Colonic mucosa (tissue), 4 donors: ENCODE results near the gene MBD6. TPM values are rescaled to one million over a fixed set of nuclear protein-coding genes. Genes with fewer than 3 reads are reported as not detected.

ENCODE experiments used
- DNase-seq: peaks from one replicate; pipeline ENCODE4 v3.0.0-alpha.2; 2020
- H3K27ac ChIP-seq: fragments of 200-600 bp; one replicate; pipeline ENCODE4 v1.8.0; 2021
- H3K27me3 ChIP-seq: fragments of 200-600 bp; one replicate; pipeline ENCODE4 v1.8.0; 2021
- H3K36me3 ChIP-seq: fragments of 200-600 bp; one replicate; pipeline ENCODE4 v1.8.0; 2021
- H3K4me1 ChIP-seq: fragments of 200-600 bp; one replicate; pipeline ENCODE4 v1.8.0; 2021; ENCODE audit warnings: mild to moderate bottlenecking
- H3K4me3 ChIP-seq: fragments of 200-600 bp; one replicate; pipeline ENCODE4 v1.8.0; 2021
- H3K9ac ChIP-seq, 2 donors: one replicate each; pipeline ENCODE4 v1.7.0; 2013; ENCODE audit warnings: control low read depth in 2 of 2, low read depth in 2 of 2, low read length in 2 of 2
- H3K9me3 ChIP-seq: fragments of 200-600 bp; one replicate; pipeline ENCODE4 v1.8.0; 2021
- CTCF ChIP-seq: fragments of 200-600 bp; IDR thresholded peaks from one replicate; pipeline ENCODE4 v1.8.0; 2022; ENCODE audit warnings: antibody characterized with exemption, mild to moderate bottlenecking
- intact Hi-C: fragments of 100-400 bp; cut with DNase I; formaldehyde crosslinking; loops from one replicate; pipeline ENCODE4 v1.14.1; 2022
- total RNA-seq, 2 donors: library from RNA; stranded (reverse); fragmentation: NEBNext Ultra II Directional in 1 of 2; extraction: Animal tissue kit (Norgen Biotek cat#: 25700) in 1 of 2; gene quantifications; one replicate each; pipeline ENCODE4 v1.2.1, GENCODE V29; 2021
- donor health status: healthy.
- donor health status: DM: no; HTN: no; CAD: no.
- donor health status: DM: no; HTN: no; CAD: no.

MBD6 gene
- total RNA-seq, 2 donors from 2014 or later = 95.4 to 133 TPM

GRCh38 chr12:57522887-57523705 is 472 bp downstream of the MBD6 start:
- TF ChIP-seq CTCF = no peak
- Histone ChIP-seq H3K27me3 (no peaks in the 10 kb centered on the region), H3K36me3 (peaks cover 15% of the 10 kb centered on the region), H3K27ac (peak overlapping the region; percentile 98), H3K9ac (peak overlapping the region; percentile 75 to 80), H3K4me1 (peaks cover 31% of the 10 kb centered on the region), H3K9me3 (no peaks in the 10 kb centered on the region), H3K4me3 (peak overlapping the region; percentile 58)
- peak; percentile 65 for DNase-seq
- intact Hi-C loops = loop anchor here (5.0 kb wide), 1 partner anchor 324 kb away; the partner anchor contains the start of gene CTDSP2

GRCh38 chr12:57523706-57524614 is 1.3 kb downstream of the MBD6 start:
- H3K4me1 ChIP-seq = peaks cover 22% of the 10 kb centered on the region
- DNase-seq = no peak
- TF ChIP-seq CTCF = no peak
- peak overlapping the region; percentile 58 for H3K4me3 ChIP-seq
- peak overlapping the region; percentile 98 for H3K27ac ChIP-seq
- intact Hi-C loops = loop anchor here (5.0 kb wide), 1 partner anchor 323 kb away; the partner anchor contains the start of gene CTDSP2
- no peaks in the 10 kb centered on the region for H3K27me3 ChIP-seq
- no peaks in the 10 kb centered on the region for H3K9me3 ChIP-seq
- peak overlapping the region; percentile 75 to 80 for H3K9ac ChIP-seq
- peaks cover 15% of the 10 kb centered on the region for H3K36me3 ChIP-seq

GRCh38 chr12:57524814-57525614 is 2.4 kb downstream of the MBD6 start:
- Histone ChIP-seq H3K27me3 (no peaks in the 10 kb centered on the region), H3K9me3 (no peaks in the 10 kb centered on the region), H3K36me3 (peaks cover 15% of the 10 kb centered on the region), H3K4me1 (peaks cover 21% of the 10 kb centered on the region), H3K4me3 (no peak overlapping the region), H3K9ac (no peak overlapping the region), H3K27ac (no peak overlapping the region)
- peak; percentile 50 for DNase-seq
- no peak for TF ChIP-seq CTCF
- intact Hi-C loops = loop anchor here (5.0 kb wide), 1 partner anchor 322 kb away; the partner anchor contains the start of gene CTDSP2

- DNase-seq = no peak
- intact Hi-C loops = no loop called here
- Histone ChIP-seq H3K27me3 (no peaks in the 10 kb centered on the region), H3K36me3 (peaks cover 22% of the 10 kb centered on the region), H3K27ac (no peak overlapping the region), H3K9me3 (no peaks in the 10 kb centered on the region), H3K4me1 (peaks cover 21% of the 10 kb centered on the region), H3K9ac (no peak overlapping the region), H3K4me3 (no peak overlapping the region)
- TF ChIP-seq CTCF = no peak
These were observed 3.2 kb downstream of the MBD6 start for GRCh38 chr12:57525615-57526383.
